WTC11 (cell line): ENCODE results near the gene PGK2.

Experiments used
- ATF2 ChIP-seq: sonication (generic); formaldehyde crosslinking; IDR thresholded peaks from 2 replicates; pipeline ENCODE4 v1.8.1; 2022; ENCODE audit warnings: low read depth, missing genetic modification reagents, borderline replicate concordance
- ATF3 ChIP-seq: sonication (generic); formaldehyde crosslinking; conservative IDR thresholded peaks from 2 replicates; pipeline ENCODE4 v1.8.1; 2022; ENCODE audit warnings: mild to moderate bottlenecking, missing genetic modification reagents
- CTCF ChIP-seq: fragments of 200-600 bp; IDR thresholded peaks from 2 replicates; pipeline ENCODE4 v1.8.0; 2022; ENCODE audit warnings: antibody characterized with exemption
- FOXK1 ChIP-seq: sonication (generic); formaldehyde crosslinking; IDR thresholded peaks from 2 replicates; pipeline ENCODE4 v1.8.0; 2022; ENCODE audit warnings: mild to moderate bottlenecking, moderate library complexity, missing genetic modification reagents
- HMGXB4 ChIP-seq: sonication (generic); formaldehyde crosslinking; IDR thresholded peaks from 2 replicates; pipeline ENCODE4 v1.8.1; 2023; ENCODE audit warnings: mild to moderate bottlenecking, moderate library complexity, missing genetic modification reagents
- MAX ChIP-seq: sonication (generic); formaldehyde crosslinking; IDR thresholded peaks from 2 replicates; pipeline ENCODE4 v1.8.0; 2022; ENCODE audit warnings: mild to moderate bottlenecking, missing genetic modification reagents
- USF1 ChIP-seq: sonication (generic); formaldehyde crosslinking; IDR thresholded peaks from 2 replicates; pipeline ENCODE4 v1.8.0; 2022; ENCODE audit warnings: mild to moderate bottlenecking, missing genetic modification reagents
- USF2 ChIP-seq: sonication (generic); formaldehyde crosslinking; IDR thresholded peaks from 2 replicates; pipeline ENCODE4 v1.8.1; 2023; ENCODE audit warnings: mild to moderate bottlenecking, missing genetic modification reagents, moderate library complexity
- ZNF138 ChIP-seq: sonication (generic); formaldehyde crosslinking; conservative IDR thresholded peaks from 2 replicates; pipeline ENCODE4 v1.8.1; 2022; ENCODE audit warnings: mild to moderate bottlenecking, moderate library complexity, missing genetic modification reagents
- ZNF263 ChIP-seq: sonication (generic); formaldehyde crosslinking; IDR thresholded peaks from 2 replicates; pipeline ENCODE4 v1.8.1; 2022; ENCODE audit warnings: low read depth, mild to moderate bottlenecking, moderate library complexity, missing genetic modification reagents
- ZNF423 ChIP-seq: fragments of 250-450 bp; sonication (Bioruptor Pico); IDR thresholded peaks from 2 replicates; pipeline ENCODE4 v2.1.2; 2022; ENCODE audit warnings: mild to moderate bottlenecking, moderate library complexity

- TF ChIP-seq USF1 (CRISPR knock-in tag) (no peak), ATF3 (CRISPR knock-in tag) (no peak), MAX (no peak), ATF2 (CRISPR knock-in tag) (no peak), ZNF423 (CRISPR knock-in tag) (no peak), CTCF (no peak), USF2 (no peak), ZNF263 (CRISPR knock-in tag) (no peak), FOXK1 (CRISPR knock-in tag) (no peak), HMGXB4 (CRISPR knock-in tag) (no peak), ZNF138 (CRISPR knock-in tag) (no peak)
Measured at GRCh38 chr6:49772285-49772684, 14.8 kb downstream of the PGK2 start.
